HEK293 (cell line): ENCODE results near the gene NPFF.
A peak's percentile ranks its signal among the peaks of the same experiment; 100 is the strongest.

ENCODE experiments used
- BCL11A ChIP-seq: fragments of 450-650 bp; formaldehyde crosslinking; IDR thresholded peaks from 2 replicates; pipeline ENCODE4 v1.5.1; 2016; ENCODE audit warnings: low read depth, missing biosample characterization, missing genetic modification characterization
- FEZF1 ChIP-seq: fragments of 450-650 bp; formaldehyde crosslinking; IDR thresholded peaks from 2 replicates; pipeline ENCODE4 v1.5.1; 2016; ENCODE audit warnings: missing biosample characterization, missing genetic modification characterization
- GLI4 ChIP-seq: fragments of 450-650 bp; formaldehyde crosslinking; IDR thresholded peaks from 2 replicates; pipeline ENCODE4 v1.5.1; 2016; ENCODE audit warnings: missing biosample characterization, missing genetic modification characterization
- IKZF3 ChIP-seq: fragments of 450-650 bp; IDR thresholded peaks from 2 replicates; pipeline ENCODE4 v1.5.0; 2018; ENCODE audit warnings: missing biosample characterization, mild to moderate bottlenecking, missing genetic modification characterization, moderate library complexity
- KLF10 ChIP-seq: fragments of 450-650 bp; IDR thresholded peaks from 2 replicates; pipeline ENCODE4 v1.5.1; 2018; ENCODE audit warnings: missing biosample characterization, mild to moderate bottlenecking, missing genetic modification characterization
- KLF8 ChIP-seq: fragments of 450-650 bp; formaldehyde crosslinking; IDR thresholded peaks from 2 replicates; pipeline ENCODE4 v1.5.1; 2016; ENCODE audit warnings: missing biosample characterization, missing genetic modification characterization
- PRDM1 ChIP-seq: fragments of 450-650 bp; formaldehyde crosslinking; IDR thresholded peaks from 2 replicates; pipeline ENCODE4; 2016; ENCODE audit warnings: missing biosample characterization, missing genetic modification characterization
- SCRT1 ChIP-seq: fragments of 450-650 bp; formaldehyde crosslinking; IDR thresholded peaks from 2 replicates; pipeline ENCODE4 v1.5.1; 2016; ENCODE audit warnings: missing biosample characterization, missing genetic modification characterization, borderline replicate concordance
- ZBTB7A ChIP-seq: fragments of 450-650 bp; formaldehyde crosslinking; IDR thresholded peaks from 2 replicates; pipeline ENCODE4 v1.5.1; 2016; ENCODE audit warnings: low read depth, missing biosample characterization, missing genetic modification characterization
- ZBTB8A ChIP-seq: fragments of 450-650 bp; formaldehyde crosslinking; IDR thresholded peaks from 2 replicates; pipeline ENCODE4 v1.5.1; 2016; ENCODE audit warnings: missing biosample characterization, missing genetic modification characterization
- ZFP69B ChIP-seq: fragments of 450-650 bp; formaldehyde crosslinking; IDR thresholded peaks from 2 replicates; pipeline ENCODE4 v1.5.1; 2016; ENCODE audit warnings: missing biosample characterization, missing genetic modification characterization
- ZNF157 ChIP-seq: fragments of 450-650 bp; formaldehyde crosslinking; IDR thresholded peaks from 2 replicates; pipeline ENCODE4 v1.5.1; 2016; ENCODE audit warnings: missing biosample characterization, missing genetic modification characterization
- ZNF239 ChIP-seq: fragments of 450-650 bp; formaldehyde crosslinking; IDR thresholded peaks from 2 replicates; pipeline ENCODE4 v1.5.1; 2016; ENCODE audit warnings: missing biosample characterization, missing genetic modification characterization
- ZNF514 ChIP-seq: fragments of 450-650 bp; formaldehyde crosslinking; IDR thresholded peaks from 2 replicates; pipeline ENCODE4 v1.5.1; 2016; ENCODE audit warnings: missing biosample characterization, missing genetic modification characterization
- ZNF560 ChIP-seq: fragments of 450-650 bp; formaldehyde crosslinking; IDR thresholded peaks from 2 replicates; pipeline ENCODE4 v1.5.1; 2017; ENCODE audit warnings: missing biosample characterization, missing genetic modification characterization, borderline replicate concordance
- ZNF600 ChIP-seq: fragments of 450-650 bp; formaldehyde crosslinking; IDR thresholded peaks from 2 replicates; pipeline ENCODE4 v1.5.1; 2016; ENCODE audit warnings: missing biosample characterization, missing genetic modification characterization
- ZNF629 ChIP-seq: fragments of 450-650 bp; formaldehyde crosslinking; IDR thresholded peaks from 2 replicates; pipeline ENCODE4 v1.5.1; 2017; ENCODE audit warnings: missing biosample characterization, missing genetic modification characterization
- ZNF677 ChIP-seq: fragments of 450-650 bp; IDR thresholded peaks from 2 replicates; pipeline ENCODE4 v1.5.0; 2018; ENCODE audit warnings: missing biosample characterization, mild to moderate bottlenecking, missing genetic modification characterization, moderate library complexity
- ZSCAN16 ChIP-seq: fragments of 450-650 bp; formaldehyde crosslinking; IDR thresholded peaks from 2 replicates; pipeline ENCODE4 v1.5.1; 2016; ENCODE audit warnings: missing biosample characterization, missing genetic modification characterization
- ZXDB ChIP-seq: fragments of 450-650 bp; formaldehyde crosslinking; IDR thresholded peaks from 2 replicates; pipeline ENCODE4 v1.5.1; 2016; ENCODE audit warnings: missing biosample characterization, missing genetic modification characterization
- TF ChIP-seq, protein P1 (sequence below): fragments of 450-650 bp; formaldehyde crosslinking; IDR thresholded peaks from 2 replicates; pipeline ENCODE4 v1.5.1; 2016; ENCODE audit warnings: missing biosample characterization, missing genetic modification characterization, borderline replicate concordance
- TF ChIP-seq, protein P2 (sequence below): fragments of 450-650 bp; formaldehyde crosslinking; IDR thresholded peaks from 2 replicates; pipeline ENCODE4 v1.5.1; 2017; ENCODE audit warnings: missing biosample characterization, missing genetic modification characterization
- TF ChIP-seq, protein P3 (sequence below): fragments of 450-650 bp; formaldehyde crosslinking; IDR thresholded peaks from 2 replicates; pipeline ENCODE4 v1.5.1; 2016; ENCODE audit warnings: missing biosample characterization, missing genetic modification characterization
- TF ChIP-seq, protein P4 (sequence below): fragments of 450-650 bp; formaldehyde crosslinking; IDR thresholded peaks from 2 replicates; pipeline ENCODE4 v1.5.1; 2016; ENCODE audit warnings: missing biosample characterization, missing genetic modification characterization, low read depth
- TF ChIP-seq, protein P5 (sequence below): fragments of 450-650 bp; formaldehyde crosslinking; IDR thresholded peaks from 2 replicates; pipeline ENCODE4 v1.5.1; 2016; ENCODE audit warnings: missing biosample characterization, missing genetic modification characterization
- TF ChIP-seq, protein P6 (sequence below): fragments of 450-650 bp; formaldehyde crosslinking; IDR thresholded peaks from 2 replicates; pipeline ENCODE4 v1.5.1; 2016; ENCODE audit warnings: missing biosample characterization, missing genetic modification characterization
- TF ChIP-seq, protein P7 (sequence below): fragments of 450-650 bp; formaldehyde crosslinking; IDR thresholded peaks from 2 replicates; pipeline ENCODE4 v1.5.1; 2017; ENCODE audit warnings: missing biosample characterization, missing genetic modification characterization

NPFF gene

DNA sequence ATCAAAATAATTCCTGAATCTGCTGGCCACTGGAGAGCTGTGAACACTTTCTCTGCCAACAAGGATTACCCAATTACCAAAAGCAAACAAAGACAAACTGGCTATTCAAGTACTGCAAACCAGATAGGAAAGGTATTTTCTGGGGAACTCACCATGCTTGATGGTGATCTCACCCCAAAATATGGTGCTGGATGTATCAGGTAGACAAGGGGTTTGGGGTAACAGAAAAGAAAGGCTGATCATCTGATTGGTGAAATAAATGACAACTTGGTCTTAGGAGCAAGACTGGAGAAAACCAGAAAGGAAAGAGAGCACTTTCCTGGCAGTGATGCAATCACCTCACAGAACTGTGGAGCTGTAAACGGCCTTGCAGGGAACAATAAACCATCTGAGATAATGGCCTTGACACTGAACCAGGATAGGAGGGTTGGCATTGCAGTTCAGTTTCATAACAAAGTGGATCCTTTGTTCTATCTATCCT lies 31.0 kb upstream of the NPFF start (continued):
- TF ChIP-seq, protein P1, sequence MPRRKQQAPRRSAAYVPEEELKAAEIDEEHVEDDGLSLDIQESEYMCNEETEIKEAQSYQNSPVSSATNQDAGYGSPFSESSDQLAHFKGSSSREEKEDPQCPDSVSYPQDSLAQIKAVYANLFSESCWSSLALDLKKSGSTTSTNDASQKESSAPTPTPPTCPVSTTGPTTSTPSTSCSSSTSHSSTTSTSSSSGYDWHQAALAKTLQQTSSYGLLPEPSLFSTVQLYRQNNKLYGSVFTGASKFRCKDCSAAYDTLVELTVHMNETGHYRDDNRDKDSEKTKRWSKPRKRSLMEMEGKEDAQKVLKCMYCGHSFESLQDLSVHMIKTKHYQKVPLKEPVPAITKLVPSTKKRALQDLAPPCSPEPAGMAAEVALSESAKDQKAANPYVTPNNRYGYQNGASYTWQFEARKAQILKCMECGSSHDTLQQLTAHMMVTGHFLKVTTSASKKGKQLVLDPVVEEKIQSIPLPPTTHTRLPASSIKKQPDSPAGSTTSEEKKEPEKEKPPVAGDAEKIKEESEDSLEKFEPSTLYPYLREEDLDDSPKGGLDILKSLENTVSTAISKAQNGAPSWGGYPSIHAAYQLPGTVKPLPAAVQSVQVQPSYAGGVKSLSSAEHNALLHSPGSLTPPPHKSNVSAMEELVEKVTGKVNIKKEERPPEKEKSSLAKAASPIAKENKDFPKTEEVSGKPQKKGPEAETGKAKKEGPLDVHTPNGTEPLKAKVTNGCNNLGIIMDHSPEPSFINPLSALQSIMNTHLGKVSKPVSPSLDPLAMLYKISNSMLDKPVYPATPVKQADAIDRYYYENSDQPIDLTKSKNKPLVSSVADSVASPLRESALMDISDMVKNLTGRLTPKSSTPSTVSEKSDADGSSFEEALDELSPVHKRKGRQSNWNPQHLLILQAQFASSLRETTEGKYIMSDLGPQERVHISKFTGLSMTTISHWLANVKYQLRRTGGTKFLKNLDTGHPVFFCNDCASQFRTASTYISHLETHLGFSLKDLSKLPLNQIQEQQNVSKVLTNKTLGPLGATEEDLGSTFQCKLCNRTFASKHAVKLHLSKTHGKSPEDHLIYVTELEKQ (tag by site-specific recombination) = no peak
- TF ChIP-seq ZFP69B (tag by site-specific recombination) (0 out of 2 replicates have a peak, but pooled peaks have one; percentile 25), ZNF677 (tag by site-specific recombination) (no peak), IKZF3 (tag by site-specific recombination) (peak; percentile 61; the same call in 1 of the 2 replicates), ZNF560 (tag by site-specific recombination) (no peak), GLI4 (tag by site-specific recombination) (no peak), PRDM1 (tag by site-specific recombination) (peak; percentile 93), ZNF514 (tag by site-specific recombination) (no peak), ZNF157 (tag by site-specific recombination) (no peak), ZNF600 (tag by site-specific recombination) (peak; percentile 38; the same call in 1 of the 2 replicates), FEZF1 (0 out of 2 replicates have a peak, but pooled peaks have one; percentile 51), ZNF239 (tag by site-specific recombination) (no peak), ZBTB7A (tag by site-specific recombination) (no peak), SCRT1 (no peak), ZNF629 (tag by site-specific recombination) (no peak), ZXDB (tag by site-specific recombination) (0 out of 2 replicates have a peak, but pooled peaks have one; percentile 18), KLF8 (tag by site-specific recombination) (no peak), ZBTB8A (tag by site-specific recombination) (0 out of 2 replicates have a peak, but pooled peaks have one; percentile 11), KLF10 (tag by site-specific recombination) (no peak), BCL11A (no peak), ZSCAN16 (tag by site-specific recombination) (peak; percentile 51; the same call in 1 of the 2 replicates)
- TF ChIP-seq, protein P2, sequence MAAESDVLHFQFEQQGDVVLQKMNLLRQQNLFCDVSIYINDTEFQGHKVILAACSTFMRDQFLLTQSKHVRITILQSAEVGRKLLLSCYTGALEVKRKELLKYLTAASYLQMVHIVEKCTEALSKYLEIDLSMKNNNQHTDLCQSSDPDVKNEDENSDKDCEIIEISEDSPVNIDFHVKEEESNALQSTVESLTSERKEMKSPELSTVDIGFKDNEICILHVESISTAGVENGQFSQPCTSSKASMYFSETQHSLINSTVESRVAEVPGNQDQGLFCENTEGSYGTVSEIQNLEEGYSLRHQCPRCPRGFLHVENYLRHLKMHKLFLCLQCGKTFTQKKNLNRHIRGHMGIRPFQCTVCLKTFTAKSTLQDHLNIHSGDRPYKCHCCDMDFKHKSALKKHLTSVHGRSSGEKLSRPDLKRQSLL (tag by site-specific recombination) = no peak
- TF ChIP-seq, protein P3, sequence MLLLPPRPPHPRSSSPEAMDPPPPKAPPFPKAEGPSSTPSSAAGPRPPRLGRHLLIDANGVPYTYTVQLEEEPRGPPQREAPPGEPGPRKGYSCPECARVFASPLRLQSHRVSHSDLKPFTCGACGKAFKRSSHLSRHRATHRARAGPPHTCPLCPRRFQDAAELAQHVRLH (tag by site-specific recombination) = 0 out of 2 replicates have a peak, but pooled peaks have one; percentile 38
- TF ChIP-seq, protein P4, sequence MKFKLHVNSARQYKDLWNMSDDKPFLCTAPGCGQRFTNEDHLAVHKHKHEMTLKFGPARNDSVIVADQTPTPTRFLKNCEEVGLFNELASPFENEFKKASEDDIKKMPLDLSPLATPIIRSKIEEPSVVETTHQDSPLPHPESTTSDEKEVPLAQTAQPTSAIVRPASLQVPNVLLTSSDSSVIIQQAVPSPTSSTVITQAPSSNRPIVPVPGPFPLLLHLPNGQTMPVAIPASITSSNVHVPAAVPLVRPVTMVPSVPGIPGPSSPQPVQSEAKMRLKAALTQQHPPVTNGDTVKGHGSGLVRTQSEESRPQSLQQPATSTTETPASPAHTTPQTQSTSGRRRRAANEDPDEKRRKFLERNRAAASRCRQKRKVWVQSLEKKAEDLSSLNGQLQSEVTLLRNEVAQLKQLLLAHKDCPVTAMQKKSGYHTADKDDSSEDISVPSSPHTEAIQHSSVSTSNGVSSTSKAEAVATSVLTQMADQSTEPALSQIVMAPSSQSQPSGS (tag by site-specific recombination) = peak; percentile 70; the same call in 1 of the 2 replicates
- TF ChIP-seq, protein P5, sequence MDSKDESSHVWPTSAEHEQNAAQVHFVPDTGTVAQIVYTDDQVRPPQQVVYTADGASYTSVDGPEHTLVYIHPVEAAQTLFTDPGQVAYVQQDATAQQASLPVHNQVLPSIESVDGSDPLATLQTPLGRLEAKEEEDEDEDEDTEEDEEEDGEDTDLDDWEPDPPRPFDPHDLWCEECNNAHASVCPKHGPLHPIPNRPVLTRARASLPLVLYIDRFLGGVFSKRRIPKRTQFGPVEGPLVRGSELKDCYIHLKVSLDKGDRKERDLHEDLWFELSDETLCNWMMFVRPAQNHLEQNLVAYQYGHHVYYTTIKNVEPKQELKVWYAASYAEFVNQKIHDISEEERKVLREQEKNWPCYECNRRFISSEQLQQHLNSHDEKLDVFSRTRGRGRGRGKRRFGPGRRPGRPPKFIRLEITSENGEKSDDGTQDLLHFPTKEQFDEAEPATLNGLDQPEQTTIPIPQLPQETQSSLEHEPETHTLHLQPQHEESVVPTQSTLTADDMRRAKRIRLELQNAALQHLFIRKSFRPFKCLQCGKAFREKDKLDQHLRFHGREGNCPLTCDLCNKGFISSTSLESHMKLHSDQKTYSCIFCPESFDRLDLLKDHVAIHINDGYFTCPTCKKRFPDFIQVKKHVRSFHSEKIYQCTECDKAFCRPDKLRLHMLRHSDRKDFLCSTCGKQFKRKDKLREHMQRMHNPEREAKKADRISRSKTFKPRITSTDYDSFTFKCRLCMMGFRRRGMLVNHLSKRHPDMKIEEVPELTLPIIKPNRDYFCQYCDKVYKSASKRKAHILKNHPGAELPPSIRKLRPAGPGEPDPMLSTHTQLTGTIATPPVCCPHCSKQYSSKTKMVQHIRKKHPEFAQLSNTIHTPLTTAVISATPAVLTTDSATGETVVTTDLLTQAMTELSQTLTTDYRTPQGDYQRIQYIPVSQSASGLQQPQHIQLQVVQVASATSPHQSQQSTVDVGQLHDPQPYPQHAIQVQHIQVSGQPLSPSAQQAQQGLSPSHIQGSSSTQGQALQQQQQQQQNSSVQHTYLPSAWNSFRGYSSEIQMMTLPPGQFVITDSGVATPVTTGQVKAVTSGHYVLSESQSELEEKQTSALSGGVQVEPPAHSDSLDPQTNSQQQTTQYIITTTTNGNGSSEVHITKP (tag by site-specific recombination) = peak; percentile 27; the same call in 1 of the 2 replicates
- TF ChIP-seq, protein P6, sequence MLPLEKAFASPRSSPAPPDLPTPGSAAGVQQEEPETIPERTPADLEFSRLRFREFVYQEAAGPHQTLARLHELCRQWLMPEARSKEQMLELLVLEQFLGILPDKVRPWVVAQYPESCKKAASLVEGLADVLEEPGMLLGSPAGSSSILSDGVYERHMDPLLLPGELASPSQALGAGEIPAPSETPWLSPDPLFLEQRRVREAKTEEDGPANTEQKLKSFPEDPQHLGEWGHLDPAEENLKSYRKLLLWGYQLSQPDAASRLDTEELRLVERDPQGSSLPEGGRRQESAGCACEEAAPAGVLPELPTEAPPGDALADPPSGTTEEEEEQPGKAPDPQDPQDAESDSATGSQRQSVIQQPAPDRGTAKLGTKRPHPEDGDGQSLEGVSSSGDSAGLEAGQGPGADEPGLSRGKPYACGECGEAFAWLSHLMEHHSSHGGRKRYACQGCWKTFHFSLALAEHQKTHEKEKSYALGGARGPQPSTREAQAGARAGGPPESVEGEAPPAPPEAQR = no peak
- TF ChIP-seq, protein P7, sequence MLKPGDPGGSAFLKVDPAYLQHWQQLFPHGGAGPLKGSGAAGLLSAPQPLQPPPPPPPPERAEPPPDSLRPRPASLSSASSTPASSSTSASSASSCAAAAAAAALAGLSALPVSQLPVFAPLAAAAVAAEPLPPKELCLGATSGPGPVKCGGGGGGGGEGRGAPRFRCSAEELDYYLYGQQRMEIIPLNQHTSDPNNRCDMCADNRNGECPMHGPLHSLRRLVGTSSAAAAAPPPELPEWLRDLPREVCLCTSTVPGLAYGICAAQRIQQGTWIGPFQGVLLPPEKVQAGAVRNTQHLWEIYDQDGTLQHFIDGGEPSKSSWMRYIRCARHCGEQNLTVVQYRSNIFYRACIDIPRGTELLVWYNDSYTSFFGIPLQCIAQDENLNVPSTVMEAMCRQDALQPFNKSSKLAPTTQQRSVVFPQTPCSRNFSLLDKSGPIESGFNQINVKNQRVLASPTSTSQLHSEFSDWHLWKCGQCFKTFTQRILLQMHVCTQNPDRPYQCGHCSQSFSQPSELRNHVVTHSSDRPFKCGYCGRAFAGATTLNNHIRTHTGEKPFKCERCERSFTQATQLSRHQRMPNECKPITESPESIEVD (tag by site-specific recombination) = peak; percentile 62
